HepG2 (cell line): ENCODE results near the gene CKAP5.

Experiments
- ARNT ChIP-seq: fragments of 450-650 bp; IDR thresholded peaks from 2 replicates; pipeline ENCODE4 v1.6.1; 2017
- FOXJ3 ChIP-seq: sonication (generic); formaldehyde crosslinking; IDR thresholded peaks from 2 replicates; pipeline ENCODE4 v1.4.0; 2020; ENCODE audit warnings: missing genetic modification reagents, mild to moderate bottlenecking, borderline replicate concordance
- HDAC2 ChIP-seq: sonication (generic); formaldehyde crosslinking; IDR thresholded peaks from 2 replicates; pipeline ENCODE4 v1.4.0; 2020; ENCODE audit warnings: missing genetic modification reagents
- POLR2A ChIP-seq, 2 experiments: IDR thresholded peaks; 2 replicates each; pipeline ENCODE4 v1.6.1; 2011; ENCODE audit warnings: low read depth in 2 of 2, low read length in 2 of 2, mild to moderate bottlenecking in 1 of 2, moderate library complexity in 1 of 2; ENCODE audit not compliant: insufficient read depth in 1 of 2
- PRDM10 ChIP-seq: sonication (generic); formaldehyde crosslinking; IDR thresholded peaks from 2 replicates; pipeline ENCODE4 v1.4.0; 2020; ENCODE audit warnings: low read depth, missing genetic modification reagents
- RNF2 ChIP-seq: fragments of 450-650 bp; conservative IDR thresholded peaks from 2 replicates; pipeline ENCODE4 v1.6.1; 2016; ENCODE audit warnings: low read depth
- YY1 ChIP-seq: IDR thresholded peaks from 2 replicates; pipeline ENCODE4 v1.6.1; 2011; ENCODE audit warnings: low read length, low read depth, moderate library complexity, mild to moderate bottlenecking; ENCODE audit not compliant: insufficient read depth, insufficient replicate concordance
- ZFX ChIP-seq: sonication (generic); formaldehyde crosslinking; IDR thresholded peaks from 2 replicates; pipeline ENCODE4 v1.4.0; 2020; ENCODE audit warnings: mild to moderate bottlenecking, low read depth, missing genetic modification reagents, moderate library complexity
- ZNF841 ChIP-seq: sonication (generic); formaldehyde crosslinking; IDR thresholded peaks from 2 replicates; pipeline ENCODE4 v1.8.1; 2023; ENCODE audit warnings: missing genetic modification reagents, borderline replicate concordance

GRCh38 chr11:46845740-46846509, at the start of gene CKAP5:
- no peak for TF ChIP-seq ZNF841
- peak; percentile 80 to 84 for TF ChIP-seq POLR2A (IDR thresholded peaks at IDR 0.05; ENCODE audit: insufficient read depth in 1 of 2, low read depth in 2 of 2, low read length in 2 of 2)
- TF ChIP-seq FOXJ3 (CRISPR knock-in tag), result no peak
- TF ChIP-seq PRDM10, result no peak
- peak; percentile 98 for TF ChIP-seq ZFX (CRISPR knock-in tag)
- no peak for TF ChIP-seq YY1
- no peak for TF ChIP-seq ARNT
- peak; percentile 49; the same call in 1 of the 2 replicates for TF ChIP-seq HDAC2 (CRISPR knock-in tag)
- no peak; the same call in 1 of the 2 replicates for TF ChIP-seq RNF2
